GM12878 (cell line): ENCODE results near the gene MS4A6A.

Source experiments
- ETV6 ChIP-seq, 2 experiments: fragments of 450-650 bp in 1 of 2; IDR thresholded peaks in 1 of 2; conservative IDR thresholded peaks in 1 of 2; 2 replicates each; pipeline ENCODE4 v1.6.1; 2014; ENCODE audit warnings: antibody characterized with exemption in 1 of 2, borderline replicate concordance in 1 of 2, low read depth in 1 of 2, mild to moderate bottlenecking in 1 of 2, moderate library complexity in 1 of 2
- EZH2 ChIP-seq: IDR thresholded peaks from 2 replicates; pipeline ENCODE4 v1.6.1; 2012; ENCODE audit warnings: low read depth, mild to moderate bottlenecking, control low read depth, inconsistent platforms, low read length, borderline replicate concordance; ENCODE audit not compliant: control insufficient read depth
- NR2C2 ChIP-seq: IDR thresholded peaks from 2 replicates; pipeline ENCODE4 v1.6.1; 2011; ENCODE audit warnings: borderline replicate concordance, low read depth; ENCODE audit not compliant: control insufficient read depth, insufficient read length
- SP1 ChIP-seq: IDR thresholded peaks from one replicate; pipeline ENCODE4 v1.6.1; 2011; ENCODE audit warnings: low read depth, low read length
- SREBF2 ChIP-seq: IDR thresholded peaks from 2 replicates; pipeline ENCODE4 v1.6.1; 2012; ENCODE audit warnings: mild to moderate bottlenecking, low read length
- STAT3 ChIP-seq: IDR thresholded peaks from 2 replicates; pipeline ENCODE4 v1.6.1; 2011; ENCODE audit warnings: low read depth, low read length, improper control_type of control experiment
- TAF1 ChIP-seq: IDR thresholded peaks from 2 replicates; pipeline ENCODE4 v1.6.1; 2011; ENCODE audit warnings: mild to moderate bottlenecking, low read depth, low read length, borderline replicate concordance
- TF ChIP-seq, protein P1 (sequence below), 3 experiments: IDR thresholded peaks in 2 of 3; conservative IDR thresholded peaks in 1 of 3; 2 replicates each; pipeline ENCODE4 v1.5.1; 2011; ENCODE audit warnings: low read depth in 3 of 3, low read length in 3 of 3, mild to moderate bottlenecking in 3 of 3, control low read depth in 2 of 3, moderate library complexity in 2 of 3, inconsistent platforms in 1 of 3, mixed read lengths in 1 of 3; ENCODE audit not compliant: control insufficient read depth in 2 of 3, insufficient read depth in 1 of 3; ENCODE audit errors: extremely low read depth in 1 of 3
- TF ChIP-seq, protein P2 (sequence below): IDR thresholded peaks from 2 replicates; pipeline ENCODE4 v1.6.1; 2012; ENCODE audit warnings: mild to moderate bottlenecking, low read depth, low read length
- TF ChIP-seq, protein P3 (sequence below): fragments of 450-650 bp; IDR thresholded peaks from 2 replicates; pipeline ENCODE4 v1.6.1; 2017; ENCODE audit warnings: mild to moderate bottlenecking, low read depth, inconsistent platforms; ENCODE audit not compliant: poor library complexity, severe bottlenecking
- TF ChIP-seq, protein P4 (sequence below): IDR thresholded peaks from 2 replicates; pipeline ENCODE4 v1.6.1; 2012; ENCODE audit warnings: low read depth, low read length, improper control_type of control experiment

DNA sequence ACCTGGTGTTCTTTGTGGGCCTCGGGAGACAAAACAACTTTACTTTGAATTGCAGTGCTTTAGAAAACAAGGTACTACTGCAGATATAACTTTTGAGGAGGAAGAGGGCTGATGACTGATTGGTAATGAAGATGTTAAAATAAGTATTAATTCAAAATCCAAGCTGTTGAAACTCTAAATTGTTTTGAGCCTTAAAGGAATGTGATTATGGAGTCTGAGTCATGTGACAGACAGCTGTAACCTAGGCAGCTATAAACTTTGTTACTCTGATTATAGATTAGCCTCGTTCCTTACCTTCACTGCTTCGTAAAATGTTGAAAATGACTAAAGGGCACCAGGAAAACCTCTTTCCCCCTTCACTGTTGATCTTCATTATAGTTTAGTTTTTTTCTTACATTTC is 51.0 kb downstream of the MS4A6A start:
- TF ChIP-seq, protein P1, sequence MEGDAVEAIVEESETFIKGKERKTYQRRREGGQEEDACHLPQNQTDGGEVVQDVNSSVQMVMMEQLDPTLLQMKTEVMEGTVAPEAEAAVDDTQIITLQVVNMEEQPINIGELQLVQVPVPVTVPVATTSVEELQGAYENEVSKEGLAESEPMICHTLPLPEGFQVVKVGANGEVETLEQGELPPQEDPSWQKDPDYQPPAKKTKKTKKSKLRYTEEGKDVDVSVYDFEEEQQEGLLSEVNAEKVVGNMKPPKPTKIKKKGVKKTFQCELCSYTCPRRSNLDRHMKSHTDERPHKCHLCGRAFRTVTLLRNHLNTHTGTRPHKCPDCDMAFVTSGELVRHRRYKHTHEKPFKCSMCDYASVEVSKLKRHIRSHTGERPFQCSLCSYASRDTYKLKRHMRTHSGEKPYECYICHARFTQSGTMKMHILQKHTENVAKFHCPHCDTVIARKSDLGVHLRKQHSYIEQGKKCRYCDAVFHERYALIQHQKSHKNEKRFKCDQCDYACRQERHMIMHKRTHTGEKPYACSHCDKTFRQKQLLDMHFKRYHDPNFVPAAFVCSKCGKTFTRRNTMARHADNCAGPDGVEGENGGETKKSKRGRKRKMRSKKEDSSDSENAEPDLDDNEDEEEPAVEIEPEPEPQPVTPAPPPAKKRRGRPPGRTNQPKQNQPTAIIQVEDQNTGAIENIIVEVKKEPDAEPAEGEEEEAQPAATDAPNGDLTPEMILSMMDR (IDR thresholded peaks at IDR 0.05 in 2 of 3, conservative IDR thresholded peaks at IDR 0.05 in 1 of 3; ENCODE audit: control insufficient read depth in 2 of 3, extremely low read depth in 1 of 3, insufficient read depth in 1 of 3, low read depth in 3 of 3, low read length in 3 of 3), result no peak
- TF ChIP-seq EZH2 (no peak), NR2C2 (no peak), STAT3 (no peak), SP1 (no peak), ETV6 (conservative IDR thresholded peaks at IDR 0.05 in 1 of 2, IDR thresholded peaks at IDR 0.05 in 1 of 2; ENCODE audit: borderline replicate concordance in 1 of 2, low read depth in 1 of 2) (no peak), TAF1 (no peak), SREBF2 (no peak)
- TF ChIP-seq, protein P2, sequence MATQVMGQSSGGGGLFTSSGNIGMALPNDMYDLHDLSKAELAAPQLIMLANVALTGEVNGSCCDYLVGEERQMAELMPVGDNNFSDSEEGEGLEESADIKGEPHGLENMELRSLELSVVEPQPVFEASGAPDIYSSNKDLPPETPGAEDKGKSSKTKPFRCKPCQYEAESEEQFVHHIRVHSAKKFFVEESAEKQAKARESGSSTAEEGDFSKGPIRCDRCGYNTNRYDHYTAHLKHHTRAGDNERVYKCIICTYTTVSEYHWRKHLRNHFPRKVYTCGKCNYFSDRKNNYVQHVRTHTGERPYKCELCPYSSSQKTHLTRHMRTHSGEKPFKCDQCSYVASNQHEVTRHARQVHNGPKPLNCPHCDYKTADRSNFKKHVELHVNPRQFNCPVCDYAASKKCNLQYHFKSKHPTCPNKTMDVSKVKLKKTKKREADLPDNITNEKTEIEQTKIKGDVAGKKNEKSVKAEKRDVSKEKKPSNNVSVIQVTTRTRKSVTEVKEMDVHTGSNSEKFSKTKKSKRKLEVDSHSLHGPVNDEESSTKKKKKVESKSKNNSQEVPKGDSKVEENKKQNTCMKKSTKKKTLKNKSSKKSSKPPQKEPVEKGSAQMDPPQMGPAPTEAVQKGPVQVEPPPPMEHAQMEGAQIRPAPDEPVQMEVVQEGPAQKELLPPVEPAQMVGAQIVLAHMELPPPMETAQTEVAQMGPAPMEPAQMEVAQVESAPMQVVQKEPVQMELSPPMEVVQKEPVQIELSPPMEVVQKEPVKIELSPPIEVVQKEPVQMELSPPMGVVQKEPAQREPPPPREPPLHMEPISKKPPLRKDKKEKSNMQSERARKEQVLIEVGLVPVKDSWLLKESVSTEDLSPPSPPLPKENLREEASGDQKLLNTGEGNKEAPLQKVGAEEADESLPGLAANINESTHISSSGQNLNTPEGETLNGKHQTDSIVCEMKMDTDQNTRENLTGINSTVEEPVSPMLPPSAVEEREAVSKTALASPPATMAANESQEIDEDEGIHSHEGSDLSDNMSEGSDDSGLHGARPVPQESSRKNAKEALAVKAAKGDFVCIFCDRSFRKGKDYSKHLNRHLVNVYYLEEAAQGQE, result no peak
- TF ChIP-seq, protein P3, sequence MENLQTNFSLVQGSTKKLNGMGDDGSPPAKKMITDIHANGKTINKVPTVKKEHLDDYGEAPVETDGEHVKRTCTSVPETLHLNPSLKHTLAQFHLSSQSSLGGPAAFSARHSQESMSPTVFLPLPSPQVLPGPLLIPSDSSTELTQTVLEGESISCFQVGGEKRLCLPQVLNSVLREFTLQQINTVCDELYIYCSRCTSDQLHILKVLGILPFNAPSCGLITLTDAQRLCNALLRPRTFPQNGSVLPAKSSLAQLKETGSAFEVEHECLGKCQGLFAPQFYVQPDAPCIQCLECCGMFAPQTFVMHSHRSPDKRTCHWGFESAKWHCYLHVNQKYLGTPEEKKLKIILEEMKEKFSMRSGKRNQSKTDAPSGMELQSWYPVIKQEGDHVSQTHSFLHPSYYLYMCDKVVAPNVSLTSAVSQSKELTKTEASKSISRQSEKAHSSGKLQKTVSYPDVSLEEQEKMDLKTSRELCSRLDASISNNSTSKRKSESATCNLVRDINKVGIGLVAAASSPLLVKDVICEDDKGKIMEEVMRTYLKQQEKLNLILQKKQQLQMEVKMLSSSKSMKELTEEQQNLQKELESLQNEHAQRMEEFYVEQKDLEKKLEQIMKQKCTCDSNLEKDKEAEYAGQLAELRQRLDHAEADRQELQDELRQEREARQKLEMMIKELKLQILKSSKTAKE, result no peak
- TF ChIP-seq, protein P4, sequence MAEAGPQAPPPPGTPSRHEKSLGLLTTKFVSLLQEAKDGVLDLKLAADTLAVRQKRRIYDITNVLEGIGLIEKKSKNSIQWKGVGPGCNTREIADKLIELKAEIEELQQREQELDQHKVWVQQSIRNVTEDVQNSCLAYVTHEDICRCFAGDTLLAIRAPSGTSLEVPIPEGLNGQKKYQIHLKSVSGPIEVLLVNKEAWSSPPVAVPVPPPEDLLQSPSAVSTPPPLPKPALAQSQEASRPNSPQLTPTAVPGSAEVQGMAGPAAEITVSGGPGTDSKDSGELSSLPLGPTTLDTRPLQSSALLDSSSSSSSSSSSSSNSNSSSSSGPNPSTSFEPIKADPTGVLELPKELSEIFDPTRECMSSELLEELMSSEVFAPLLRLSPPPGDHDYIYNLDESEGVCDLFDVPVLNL, result no peak
